ENCODE data around the gene FAM107B. TPM values are rescaled to one million over a fixed set of nuclear protein-coding genes. Genes with fewer than 3 reads are reported as not detected.
A peak's percentile ranks its signal among the peaks of the same experiment; 100 is the strongest.
"Not testable (repeated sequence)": the region's sequence is repeated elsewhere in the genome, so short reads cannot be mapped to it uniquely, and the experiment has no call there.

The FAM107B gene
- total and polyA plus RNA-seq, 12 donors, result 16.0 to 81.7 (median 50.5) TPM

DNA sequence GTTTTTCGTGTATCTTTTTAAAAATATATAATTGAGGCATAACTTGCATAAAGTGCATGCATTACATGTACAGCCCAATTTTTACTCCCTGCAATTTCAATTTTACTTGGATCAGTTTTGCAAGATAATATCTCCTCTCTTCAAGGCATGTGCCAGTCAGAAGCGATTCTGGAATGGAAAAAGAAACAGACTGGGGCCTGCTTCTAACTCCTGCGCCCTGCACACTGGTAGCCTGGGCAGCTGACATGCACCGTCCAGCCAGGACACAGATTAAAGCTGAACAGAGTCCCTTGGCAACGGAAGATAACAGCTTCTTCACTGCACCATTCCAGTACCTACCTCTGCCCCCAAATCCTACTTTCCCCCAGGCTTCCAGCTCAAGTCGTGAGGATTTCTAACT, 182.1 kb downstream of the FAM107B start:
- DNase-seq, result no peak
- H3K27ac ChIP-seq, result no peak overlapping the region
- TF ChIP-seq POLR2A (IDR thresholded peaks at IDR 0.05) (no peak), CTCF (IDR thresholded peaks at IDR 0.05) (no peak)
- no peak overlapping the region for H3K4me3 ChIP-seq
- H3K36me3 ChIP-seq (replicated peaks in 1 of 2), result no peaks in the 10 kb centered on the region
- WGBS, 4 donors, result 89 to 94% (median 91%) methylated on average over 6 of the region's 6 CpGs
- intact Hi-C loops (cut with DNase I), result no loop called here
- peaks cover 6 to 10% of the 10 kb centered on the region in 2 donors for H3K4me1 ChIP-seq (replicated peaks in 1 of 2)
- H3K9me3 ChIP-seq (replicated peaks in 1 of 3), result no peaks in the 10 kb centered on the region
- H3K27me3 ChIP-seq, result no peaks in the 10 kb centered on the region

DNA sequence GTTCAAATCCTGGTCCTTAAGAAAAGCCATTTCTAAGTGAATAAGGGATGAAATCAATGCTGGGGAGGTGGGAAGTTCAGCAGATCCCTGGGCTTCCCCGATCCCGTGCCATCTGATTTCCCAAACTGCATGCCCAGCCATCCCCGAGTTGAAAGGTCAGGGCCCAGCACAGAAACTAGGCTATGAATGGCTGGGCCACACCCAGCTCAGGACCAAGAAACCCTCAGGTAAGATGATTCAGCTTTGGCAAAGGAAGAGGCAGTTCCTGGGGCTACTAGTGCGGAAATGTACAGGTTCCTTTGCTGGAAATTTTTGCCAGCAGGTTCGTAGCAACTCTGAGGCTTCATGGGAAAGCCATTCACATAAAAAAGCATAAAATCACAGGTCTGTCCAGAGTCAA, 182.7 kb downstream of the FAM107B start:
- TF ChIP-seq POLR2A (IDR thresholded peaks at IDR 0.05), result no peak
- no peak for TF ChIP-seq CTCF (IDR thresholded peaks at IDR 0.05)
- intact Hi-C loops (cut with DNase I), result no loop called here
- Histone ChIP-seq H3K27ac (peak overlapping the region in 1 of 5 donors; percentile 24), H3K27me3 (no peaks in the 10 kb centered on the region), H3K4me3 (no peak overlapping the region), H3K9me3 (replicated peaks in 1 of 3) (no peaks in the 10 kb centered on the region), H3K4me1 (replicated peaks in 1 of 2) (peaks cover 6 to 14% of the 10 kb centered on the region in 2 donors), H3K36me3 (replicated peaks in 1 of 2) (no peaks in the 10 kb centered on the region)
- DNase-seq, result no peak
- WGBS, 4 donors, result 80 to 89% (median 88%) methylated on average over 5 of the region's 5 CpGs

GRCh38 chr10:14588938-14589294, 185.8 kb downstream of the FAM107B start:
- WGBS, 4 donors, result 83 to 95% (median 92%) methylated on average over 6 of the region's 6 CpGs
- intact Hi-C loops (cut with DNase I); H3K36me3 ChIP-seq (replicated peaks in 1 of 2); DNase-seq; H3K9me3 ChIP-seq (replicated peaks in 1 of 3); H3K27me3 ChIP-seq; H3K4me3 ChIP-seq: not testable (repeated sequence)
- Histone ChIP-seq H3K4me1 (replicated peaks in 1 of 2) (peaks cover 6 to 14% of the 10 kb centered on the region in 2 donors), H3K27ac (peak overlapping the region in 1 of 5 donors; percentile 46)

DNA sequence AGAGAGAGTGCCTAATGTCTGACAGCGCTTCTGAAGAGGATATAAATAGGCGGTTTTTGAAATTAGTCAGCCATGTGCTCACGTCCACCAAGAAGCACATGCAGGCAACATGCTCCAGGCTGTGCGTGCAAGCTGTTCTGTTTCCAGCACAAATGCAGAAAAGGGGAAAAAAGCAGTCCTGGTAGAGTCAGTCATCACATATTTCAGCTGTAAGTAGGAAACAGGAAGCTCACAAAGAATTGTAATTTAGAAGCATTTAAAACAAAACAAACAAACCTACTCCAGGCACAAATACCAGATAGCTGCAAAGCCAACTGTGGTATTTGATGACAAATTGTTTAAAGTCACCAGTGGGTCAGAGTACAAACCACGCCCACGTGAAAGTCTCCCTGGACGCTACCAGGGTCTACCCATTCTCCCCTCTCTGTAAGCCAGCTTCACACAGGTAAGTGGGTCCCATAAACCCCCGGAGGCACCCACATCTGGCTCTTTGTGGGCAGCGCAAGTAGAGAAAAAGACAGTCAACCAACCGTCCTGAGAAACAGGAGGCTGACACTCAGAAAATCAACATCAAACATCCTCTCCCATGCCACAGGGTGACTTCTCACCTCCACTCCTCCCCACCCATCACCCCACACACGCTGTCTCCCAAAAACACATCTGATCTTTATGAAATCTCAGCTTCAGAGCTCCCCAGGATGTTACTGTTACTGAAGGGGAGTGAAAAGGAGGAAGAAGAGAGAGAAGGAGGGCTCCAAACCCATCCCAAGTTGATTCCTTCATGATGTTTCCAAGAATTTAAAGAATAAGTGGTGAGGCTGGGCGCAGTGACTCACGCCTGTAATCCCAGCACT, 186.4 kb downstream of the FAM107B start:
- intact Hi-C loops (cut with DNase I), result no loop called here
- Histone ChIP-seq H3K9me3 (replicated peaks in 1 of 3) (no peaks in the 10 kb centered on the region), H3K27ac (peak overlapping the region in 2 of 5 donors; percentile 45 to 46), H3K4me3 (no peak overlapping the region), H3K36me3 (replicated peaks in 1 of 2) (no peaks in the 10 kb centered on the region), H3K4me1 (replicated peaks in 1 of 2) (peaks cover 6 to 14% of the 10 kb centered on the region in 2 donors), H3K27me3 (no peaks in the 10 kb centered on the region)
- WGBS, 4 donors, result 69 to 77% (median 72%) methylated on average over 13 of the region's 13 CpGs
- TF ChIP-seq CTCF (IDR thresholded peaks at IDR 0.05) (no peak), POLR2A (IDR thresholded peaks at IDR 0.05) (no peak)
- DNase-seq, result peak in 2 of 7 donors; percentile 32 to 43

All from adrenal gland (tissue), 12 donors.